HepG2 (cell line): ENCODE measurements around the gene OR6S1. TPM values are rescaled to one million over a fixed set of nuclear protein-coding genes. Genes with fewer than 3 reads are reported as not detected.

Experiments
- HNF1B ChIP-seq: sonication (generic); formaldehyde crosslinking; IDR thresholded peaks from 2 replicates; pipeline ENCODE4 v1.5.1; 2020; ENCODE audit warnings: mild to moderate bottlenecking, moderate library complexity, missing genetic modification reagents
- NFYC ChIP-seq: IDR thresholded peaks from 2 replicates; pipeline ENCODE4 v1.6.1; 2016; ENCODE audit warnings: missing genetic modification reagents, missing compliant biosample characterization
- NR2F1 ChIP-seq, 2 experiments: fragments of 450-650 bp in 1 of 2; formaldehyde crosslinking in 1 of 2; IDR thresholded peaks; 2 replicates each; pipeline versions ENCODE4 v1.5.0 to v1.6.1; 2016 to 2020; ENCODE audit warnings: mild to moderate bottlenecking in 1 of 2, missing compliant biosample characterization in 1 of 2, missing genetic modification reagents in 1 of 2, moderate library complexity in 1 of 2
- PHF5A ChIP-seq: IDR thresholded peaks from one replicate; pipeline ENCODE4 v1.6.1; 2018; ENCODE audit warnings: low read depth, missing genetic modification reagents; ENCODE audit not compliant: unreplicated experiment
- POGZ ChIP-seq: sonication (generic); formaldehyde crosslinking; IDR thresholded peaks from 2 replicates; pipeline ENCODE4 v1.4.0; 2020; ENCODE audit warnings: mild to moderate bottlenecking, missing genetic modification reagents
- RAD21 ChIP-seq: fragments of 450-650 bp; formaldehyde crosslinking; IDR thresholded peaks from 2 replicates; pipeline ENCODE4 v1.5.0; 2020; ENCODE audit warnings: mild to moderate bottlenecking
- ZBTB3 ChIP-seq: sonication (generic); formaldehyde crosslinking; IDR thresholded peaks from 2 replicates; pipeline ENCODE4 v1.4.0; 2020; ENCODE audit warnings: low read depth, mild to moderate bottlenecking, moderate library complexity, missing genetic modification reagents, borderline replicate concordance
- ZFP62 ChIP-seq: sonication (generic); formaldehyde crosslinking; IDR thresholded peaks from 2 replicates; pipeline ENCODE4 v1.4.0; 2020; ENCODE audit warnings: missing genetic modification reagents
- ZNF138 ChIP-seq: sonication (generic); formaldehyde crosslinking; IDR thresholded peaks from 2 replicates; pipeline ENCODE4 v1.5.0; 2020; ENCODE audit warnings: mild to moderate bottlenecking, low read depth, missing genetic modification reagents
- ZNF253 ChIP-seq: sonication (generic); formaldehyde crosslinking; IDR thresholded peaks from 2 replicates; pipeline ENCODE4 v1.8.0; 2022; ENCODE audit warnings: mild to moderate bottlenecking, missing genetic modification reagents, borderline replicate concordance
- ZNF282 ChIP-seq: fragments of 450-650 bp; IDR thresholded peaks from 2 replicates; pipeline ENCODE4 v1.6.1; 2018; ENCODE audit not compliant: partially characterized antibody
- ZNF318 ChIP-seq: sonication (generic); formaldehyde crosslinking; IDR thresholded peaks from 2 replicates; pipeline ENCODE4 v1.4.0; 2020; ENCODE audit warnings: mild to moderate bottlenecking, missing genetic modification reagents
- ZNF430 ChIP-seq: sonication (generic); formaldehyde crosslinking; IDR thresholded peaks from 2 replicates; pipeline ENCODE4 v1.9.0; 2021; ENCODE audit warnings: mild to moderate bottlenecking, missing genetic modification reagents
- ZNF512B ChIP-seq: sonication (generic); formaldehyde crosslinking; IDR thresholded peaks from 2 replicates; pipeline ENCODE4 v1.5.1; 2020; ENCODE audit warnings: missing genetic modification reagents, mild to moderate bottlenecking, borderline replicate concordance
- ZNF746 ChIP-seq: sonication (generic); formaldehyde crosslinking; IDR thresholded peaks from 2 replicates; pipeline ENCODE4 v1.8.0; 2022; ENCODE audit warnings: mild to moderate bottlenecking, missing genetic modification reagents
- ZNF878 ChIP-seq: sonication (generic); formaldehyde crosslinking; IDR thresholded peaks from 2 replicates; pipeline ENCODE4 v1.8.1; 2023; ENCODE audit warnings: mild to moderate bottlenecking, missing genetic modification reagents, moderate library complexity
- polyA plus RNA-seq, 8 experiments: library from polyadenylated mRNA; depleted of rRNA in 3 of 8; stranded (reverse) in 7 of 8; unstranded in 1 of 8; fragments of >200 nt; fragmentation: Illumina TruSeq in 4 of 8; extraction: Trizol in 4 of 8; gene quantifications; 2 replicates each; pipeline versions ENCODE4 v1.2.1 to v1.2.3, GENCODE V29; 2011 to 2016; ENCODE audit warnings: low read depth in 4 of 8, missing spikeins in 1 of 8, mixed read lengths in 1 of 8; ENCODE audit not compliant: insufficient read depth in 1 of 8
- total RNA-seq, 5 experiments: library from RNA; depleted of rRNA; stranded (reverse); fragments of >200 nt; fragmentation: Illumina TruSeq; extraction: Trizol; gene quantifications; 2 replicates each; pipeline ENCODE4 v1.2.3, GENCODE V29; 2016; ENCODE audit warnings: low read depth in 1 of 5

The OR6S1 gene
- total and polyA plus RNA-seq, 2 of the 13 experiments (the other 11 are each of a cell fraction or from before 2014, with no cell fraction given): 0.09 TPM; not detected in 1

GRCh38 chr14:20683891-20684661 lies 42.6 kb upstream of the OR6S1 start, which contains the start of gene RNASE4 (continued):
- TF ChIP-seq ZBTB3 (no peak), NR2F1 (CRISPR knock-in tag; IDR thresholded peaks at IDR 0.05) (peak; percentile 20 to 33; a peak in 1 of 4 replicates), ZFP62 (peak; percentile 49; the same call in 1 of the 2 replicates), ZNF746 (CRISPR knock-in tag) (peak; percentile 51), HNF1B (CRISPR knock-in tag) (peak; percentile 72), ZNF512B (CRISPR knock-in tag) (0 out of 2 replicates have a peak, but pooled peaks have one; percentile 21), ZNF138 (CRISPR knock-in tag) (no peak), ZNF878 (CRISPR knock-in tag) (peak; percentile 84; the same call in 1 of the 2 replicates), NFYC (CRISPR knock-in tag) (peak; percentile 1; the same call in 1 of the 2 replicates), ZNF282 (no peak), PHF5A (CRISPR knock-in tag) (no peak), ZNF253 (CRISPR knock-in tag) (0 out of 2 replicates have a peak, but pooled peaks have one; percentile 17), POGZ (CRISPR knock-in tag) (peak; percentile 73), RAD21 (CRISPR knock-in tag) (peak; percentile 46; the same call in 1 of the 2 replicates), ZNF318 (CRISPR knock-in tag) (no peak), ZNF430 (CRISPR knock-in tag) (peak; percentile 6; the same call in 1 of the 2 replicates)
